Subcutaneous abdominal adipose tissue (tissue), 5 donors: ENCODE data around the gene OR14A16.

Experiments
- H3K27ac ChIP-seq: one replicate; pipeline ENCODE4 v1.7.0; 2013; ENCODE audit warnings: low read depth, mild to moderate bottlenecking, inconsistent platforms, low read length, moderate library complexity
- H3K27me3 ChIP-seq, 5 donors: one replicate each; pipeline ENCODE4 v1.7.0; 2013; ENCODE audit warnings: low read length in 5 of 5, inconsistent platforms in 1 of 5; ENCODE audit not compliant: control insufficient read depth in 5 of 5, insufficient read depth in 4 of 5
- H3K36me3 ChIP-seq, 5 donors: one replicate each; pipeline ENCODE4 v1.7.0; 2013; ENCODE audit warnings: low read length in 5 of 5; ENCODE audit not compliant: control insufficient read depth in 5 of 5, insufficient read depth in 5 of 5
- H3K4me1 ChIP-seq, 5 donors: one replicate each; pipeline ENCODE4 v1.7.0; 2013; ENCODE audit warnings: low read length in 5 of 5, mild to moderate bottlenecking in 3 of 5, moderate library complexity in 1 of 5; ENCODE audit not compliant: control insufficient read depth in 5 of 5, insufficient read depth in 5 of 5
- H3K4me3 ChIP-seq, 5 donors: one replicate each; pipeline ENCODE4 v1.7.0; 2013; ENCODE audit warnings: low read length in 5 of 5, low read depth in 1 of 5
- H3K9ac ChIP-seq, 5 donors: one replicate each; pipeline ENCODE4 v1.7.0; 2013; ENCODE audit warnings: low read length in 5 of 5, mild to moderate bottlenecking in 4 of 5, moderate library complexity in 3 of 5
- H3K9me3 ChIP-seq, 5 donors: one replicate each; pipeline ENCODE4 v1.7.0; 2013; ENCODE audit warnings: low read length in 5 of 5; ENCODE audit not compliant: control insufficient read depth in 5 of 5
- donor health status: healthy.
- donor health status: healthy.
- donor health status: healthy.
- donor health status: healthy.
- donor health status: healthy.

Gene OR14A16

GRCh38 chr1:247848346-247848745 lies 24.4 kb upstream of the OR14A16 start:
- Histone ChIP-seq H3K4me3 (no peak overlapping the region), H3K9me3 (no peaks in the 10 kb centered on the region), H3K4me1 (peaks cover 0 to 5% (median 0%) of the 10 kb centered on the region in 5 donors), H3K27ac (no peak overlapping the region), H3K27me3 (no peaks in the 10 kb centered on the region), H3K36me3 (no peaks in the 10 kb centered on the region), H3K9ac (no peak overlapping the region)

- Histone ChIP-seq H3K4me3 (no peak overlapping the region), H3K27me3 (no peaks in the 10 kb centered on the region), H3K36me3 (no peaks in the 10 kb centered on the region), H3K4me1 (no peaks in the 10 kb centered on the region), H3K9me3 (peaks cover 0 to 6% (median 0%) of the 10 kb centered on the region in 5 donors), H3K9ac (no peak overlapping the region), H3K27ac (no peak overlapping the region)
These were observed 21.7 kb upstream of the OR14A16 start for GRCh38 chr1:247845693-247846017.

- no peaks in the 10 kb centered on the region for H3K36me3 ChIP-seq
- H3K9ac ChIP-seq, result no peak overlapping the region
- H3K9me3 ChIP-seq, result peaks cover 0 to 6% (median 0%) of the 10 kb centered on the region in 5 donors
- H3K27ac ChIP-seq, result no peak overlapping the region
- no peak overlapping the region for H3K4me3 ChIP-seq
- no peaks in the 10 kb centered on the region for H3K27me3 ChIP-seq
- no peaks in the 10 kb centered on the region for H3K4me1 ChIP-seq
These were observed 21.2 kb upstream of the OR14A16 start for GRCh38 chr1:247845011-247845692.

GRCh38 chr1:247843411-247843810 lies 19.5 kb upstream of the OR14A16 start:
- Histone ChIP-seq H3K9ac (no peak overlapping the region), H3K27ac (no peak overlapping the region), H3K27me3 (no peaks in the 10 kb centered on the region), H3K4me1 (no peaks in the 10 kb centered on the region), H3K4me3 (no peak overlapping the region), H3K36me3 (no peaks in the 10 kb centered on the region), H3K9me3 (peaks cover 0 to 6% (median 0%) of the 10 kb centered on the region in 5 donors)

GRCh38 chr1:247841796-247842195 lies 17.9 kb upstream of the OR14A16 start, which contains the start of gene OR11L1:
Gene OR11L1, minus strand, starts transcription at chr1:247841896. Its CDS starts 0 bp downstream, at chr1:247841896.
- Histone ChIP-seq H3K27me3 (no peaks in the 10 kb centered on the region), H3K36me3 (no peaks in the 10 kb centered on the region), H3K4me1 (no peaks in the 10 kb centered on the region), H3K9me3 (peaks cover 0 to 6% (median 0%) of the 10 kb centered on the region in 5 donors), H3K27ac (no peak within 1 kb of the TSS), H3K4me3 (no peak within 1 kb of the TSS), H3K9ac (no peak within 1 kb of the TSS)

GRCh38 chr1:247840818-247841217 lies 16.9 kb upstream of the OR14A16 start:
- no peaks in the 10 kb centered on the region for H3K4me1 ChIP-seq

GRCh38 chr1:247833601-247834000 lies 9.7 kb upstream of the OR14A16 start:
- Histone ChIP-seq H3K9me3 (no peaks in the 10 kb centered on the region), H3K36me3 (no peaks in the 10 kb centered on the region), H3K27me3 (no peaks in the 10 kb centered on the region), H3K4me1 (no peaks in the 10 kb centered on the region), H3K4me3 (no peak overlapping the region), H3K9ac (no peak overlapping the region), H3K27ac (no peak overlapping the region)

More at GRCh38 chr1:247840818-247841217, 16.9 kb upstream of the OR14A16 start:
- H3K36me3 ChIP-seq, result no peaks in the 10 kb centered on the region
- peaks cover 0 to 6% (median 0%) of the 10 kb centered on the region in 5 donors for H3K9me3 ChIP-seq
- H3K27ac ChIP-seq, result no peak overlapping the region
- H3K4me3 ChIP-seq, result no peak overlapping the region
- no peaks in the 10 kb centered on the region for H3K27me3 ChIP-seq
- H3K9ac ChIP-seq, result no peak overlapping the region

- H3K27ac ChIP-seq, result no peak overlapping the region
- H3K27me3 ChIP-seq, result no peaks in the 10 kb centered on the region
- peaks cover 0 to 3% (median 0%) of the 10 kb centered on the region in 5 donors for H3K9me3 ChIP-seq
- H3K4me3 ChIP-seq, result no peak overlapping the region
- H3K4me1 ChIP-seq, result no peaks in the 10 kb centered on the region
- H3K9ac ChIP-seq, result no peak overlapping the region
- no peaks in the 10 kb centered on the region for H3K36me3 ChIP-seq
These were observed 5.7 kb upstream of the OR14A16 start for GRCh38 chr1:247829656-247830055.

GRCh38 chr1:247825362-247825761 lies 1.4 kb upstream of the OR14A16 start:
- Histone ChIP-seq H3K36me3 (no peaks in the 10 kb centered on the region), H3K27me3 (no peaks in the 10 kb centered on the region), H3K4me3 (no peak overlapping the region), H3K9me3 (peaks cover 0 to 3% (median 0%) of the 10 kb centered on the region in 5 donors), H3K27ac (no peak overlapping the region), H3K9ac (no peak overlapping the region), H3K4me1 (no peaks in the 10 kb centered on the region)

GRCh38 chr1:247822060-247822459 lies 1.9 kb downstream of the OR14A16 start:
- no peak overlapping the region for H3K4me3 ChIP-seq
- no peak overlapping the region for H3K27ac ChIP-seq
- no peak overlapping the region for H3K9ac ChIP-seq
- no peaks in the 10 kb centered on the region for H3K9me3 ChIP-seq
- no peaks in the 10 kb centered on the region for H3K27me3 ChIP-seq
- H3K4me1 ChIP-seq, result no peaks in the 10 kb centered on the region
- no peaks in the 10 kb centered on the region for H3K36me3 ChIP-seq
